22Rv1 (cell line): Measurements from ENCODE around the gene SMPD4.
A peak's percentile ranks its signal among the peaks of the same experiment; 100 is the strongest.
"Not testable (repeated sequence)": the region's sequence is repeated elsewhere in the genome, so short reads cannot be mapped to it uniquely, and the experiment has no call there.

Experiments used
- H3K27ac ChIP-seq: fragments of 450-650 bp; 2 replicates; pipeline ENCODE4 v1.5.1; 2017
- ZFX ChIP-seq: fragments of 450-650 bp; IDR thresholded peaks from 2 replicates; pipeline ENCODE4 v1.6.1; 2017; ENCODE audit warnings: antibody characterized with exemption, borderline replicate concordance
- TF ChIP-seq, protein P1 (sequence below): fragments of 450-650 bp; IDR thresholded peaks from 2 replicates; pipeline ENCODE4 v1.5.1; 2017; ENCODE audit warnings: mild to moderate bottlenecking

Gene SMPD4

DNA sequence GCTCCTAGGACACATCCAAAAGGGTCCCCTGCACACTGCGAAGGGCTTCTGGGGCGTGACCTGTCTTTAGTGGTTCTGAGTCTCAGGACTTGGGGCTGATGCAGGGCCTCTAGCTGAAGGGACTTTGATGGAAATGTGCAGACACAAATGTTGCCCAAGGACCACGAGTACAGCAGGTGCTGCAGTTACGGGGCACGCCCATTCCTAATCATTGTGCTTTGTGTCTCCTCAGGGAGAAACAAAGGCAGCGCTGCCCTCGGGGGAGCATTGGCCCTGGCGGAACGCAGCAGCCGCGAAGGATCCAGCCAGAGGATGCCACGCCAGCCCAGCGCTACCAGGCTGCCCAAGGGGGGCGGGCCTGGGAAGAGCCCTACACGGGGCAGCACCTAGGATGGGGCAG is 8.8 kb upstream of the SMPD4 start:
- TF ChIP-seq, protein P1, sequence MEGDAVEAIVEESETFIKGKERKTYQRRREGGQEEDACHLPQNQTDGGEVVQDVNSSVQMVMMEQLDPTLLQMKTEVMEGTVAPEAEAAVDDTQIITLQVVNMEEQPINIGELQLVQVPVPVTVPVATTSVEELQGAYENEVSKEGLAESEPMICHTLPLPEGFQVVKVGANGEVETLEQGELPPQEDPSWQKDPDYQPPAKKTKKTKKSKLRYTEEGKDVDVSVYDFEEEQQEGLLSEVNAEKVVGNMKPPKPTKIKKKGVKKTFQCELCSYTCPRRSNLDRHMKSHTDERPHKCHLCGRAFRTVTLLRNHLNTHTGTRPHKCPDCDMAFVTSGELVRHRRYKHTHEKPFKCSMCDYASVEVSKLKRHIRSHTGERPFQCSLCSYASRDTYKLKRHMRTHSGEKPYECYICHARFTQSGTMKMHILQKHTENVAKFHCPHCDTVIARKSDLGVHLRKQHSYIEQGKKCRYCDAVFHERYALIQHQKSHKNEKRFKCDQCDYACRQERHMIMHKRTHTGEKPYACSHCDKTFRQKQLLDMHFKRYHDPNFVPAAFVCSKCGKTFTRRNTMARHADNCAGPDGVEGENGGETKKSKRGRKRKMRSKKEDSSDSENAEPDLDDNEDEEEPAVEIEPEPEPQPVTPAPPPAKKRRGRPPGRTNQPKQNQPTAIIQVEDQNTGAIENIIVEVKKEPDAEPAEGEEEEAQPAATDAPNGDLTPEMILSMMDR, result no peak
- TF ChIP-seq ZFX, result no peak
- H3K27ac ChIP-seq, result no peak overlapping the region

DNA sequence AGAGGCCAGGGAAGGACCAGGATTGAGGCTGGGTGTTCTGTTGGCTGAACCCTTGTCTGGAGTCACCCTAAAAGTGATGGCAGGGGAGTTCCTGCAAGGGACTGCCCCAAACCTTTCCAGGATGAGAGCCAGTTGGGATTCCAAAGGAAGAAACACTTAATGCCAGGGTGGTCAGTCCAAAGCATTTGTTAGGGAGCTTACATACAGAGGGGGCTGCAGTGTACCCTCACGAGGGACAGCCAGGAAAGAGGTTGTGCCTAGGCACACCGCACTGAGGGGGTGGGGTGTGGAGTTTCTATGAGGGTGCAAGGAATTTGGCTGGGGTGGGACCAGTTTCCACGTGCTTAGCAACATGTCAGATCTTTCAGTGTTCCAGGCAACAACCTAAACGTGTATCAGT is 7.6 kb upstream of the SMPD4 start:
- not testable (repeated sequence) for H3K27ac ChIP-seq

DNA sequence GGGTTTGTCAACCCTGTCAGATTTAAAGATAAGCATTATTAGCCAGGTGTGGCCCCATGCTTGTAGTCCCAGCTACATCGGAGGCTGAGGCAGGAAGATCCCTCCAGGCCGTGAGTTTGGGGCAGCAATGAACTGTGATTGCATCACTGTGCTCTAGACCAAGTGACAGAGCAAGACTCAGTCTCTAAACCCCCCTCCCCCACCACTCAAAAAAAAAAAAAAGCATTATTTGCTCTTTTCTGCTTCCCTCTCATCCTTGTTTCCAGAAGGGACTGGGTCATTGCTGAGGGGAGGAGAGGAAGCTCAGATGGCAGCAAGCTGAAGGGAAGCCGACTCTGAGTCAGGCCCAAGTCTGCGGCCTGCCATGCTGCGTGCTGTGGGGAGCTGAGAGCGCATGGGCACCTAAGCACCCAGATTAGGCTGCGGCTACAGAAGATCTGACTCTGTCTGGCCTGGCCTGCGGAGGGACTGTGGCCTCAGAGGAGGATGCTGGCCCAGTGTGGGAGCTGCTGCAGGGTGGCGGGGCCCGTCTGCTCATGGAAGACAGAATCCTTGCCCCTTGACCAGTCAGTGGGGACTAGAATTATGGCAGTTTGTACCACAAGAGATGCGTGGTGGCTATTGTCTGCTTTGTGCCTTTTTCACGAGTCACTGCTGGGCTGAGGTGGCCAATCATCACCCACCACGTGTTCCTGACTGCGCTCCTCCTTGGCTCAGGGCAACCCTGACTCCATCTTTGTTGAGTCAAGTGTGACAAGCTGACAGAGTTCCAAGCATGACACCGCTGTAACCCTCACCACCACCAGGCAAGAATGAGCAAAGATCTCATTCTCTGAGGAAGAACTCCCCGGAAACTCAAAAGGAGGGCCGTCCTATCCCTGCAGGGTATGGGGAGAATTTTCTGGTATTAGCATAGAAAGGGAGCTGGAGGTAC is 6.7 kb upstream of the SMPD4 start:
- H3K27ac ChIP-seq, result not testable (repeated sequence)

DNA sequence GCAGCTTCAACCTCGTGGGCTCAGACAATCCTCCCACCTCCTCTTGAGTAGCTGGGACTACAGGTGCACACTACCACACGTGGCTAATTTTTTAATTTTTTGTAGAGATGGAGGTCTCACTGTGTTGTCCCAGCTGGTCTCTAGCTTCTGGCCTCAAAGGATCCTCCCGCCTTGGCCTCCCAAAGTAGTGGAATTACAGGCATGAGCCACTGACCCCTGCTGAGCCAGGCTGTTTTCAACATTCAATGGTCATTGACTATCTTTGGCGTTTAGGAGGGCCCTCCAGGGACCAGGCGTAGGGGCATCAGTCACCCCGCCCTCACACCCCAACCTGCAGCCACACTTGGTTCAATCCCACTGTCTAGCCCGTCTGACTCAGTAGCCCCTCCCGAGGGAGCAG is 5.9 kb upstream of the SMPD4 start:
- H3K27ac ChIP-seq, result no peak overlapping the region
- TF ChIP-seq, protein P1, result no peak
- TF ChIP-seq ZFX, result no peak

DNA sequence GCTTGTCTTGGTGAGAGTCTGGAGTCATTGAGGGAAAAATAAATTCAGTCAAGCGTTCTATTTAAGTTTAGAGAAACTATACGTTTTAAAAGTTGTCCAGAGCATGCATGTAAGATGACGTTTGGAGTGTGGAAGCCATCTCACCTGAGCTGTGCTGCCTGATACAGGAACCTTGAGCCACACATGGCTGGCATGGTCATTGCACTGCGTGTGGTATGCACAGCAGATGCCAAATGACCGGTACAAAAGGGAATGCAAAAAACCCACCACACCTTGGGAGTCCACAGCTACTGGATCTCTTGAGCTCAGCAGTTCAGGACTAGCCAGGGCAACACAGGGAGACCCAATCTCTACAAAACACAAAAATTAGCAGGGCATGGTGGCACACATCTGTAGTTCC is 5.0 kb upstream of the SMPD4 start:
- H3K27ac ChIP-seq, result no peak overlapping the region
- TF ChIP-seq, protein P1, result no peak
- TF ChIP-seq ZFX, result no peak

DNA sequence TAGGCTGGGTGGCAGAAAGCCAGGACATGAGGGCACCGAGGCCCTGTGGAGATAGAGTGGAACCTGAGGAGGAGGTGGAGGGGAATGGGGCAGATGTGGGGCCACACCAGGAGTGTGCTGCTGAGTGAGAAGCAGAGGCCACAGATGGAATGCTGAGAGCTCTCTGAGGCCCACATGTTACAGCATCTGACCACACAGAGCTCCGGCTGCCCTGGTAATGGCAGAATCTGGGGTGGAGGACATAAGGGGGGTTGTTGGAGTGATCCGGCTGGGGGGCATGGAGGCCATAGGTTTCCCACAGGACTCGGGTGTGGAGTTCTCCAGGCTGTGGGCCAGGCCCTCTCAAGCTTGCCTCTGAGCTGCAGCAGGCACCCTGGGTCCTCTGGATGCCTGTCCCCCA is 4.5 kb upstream of the SMPD4 start:
- no peak for TF ChIP-seq ZFX
- TF ChIP-seq, protein P1, result no peak
- no peak overlapping the region for H3K27ac ChIP-seq

DNA sequence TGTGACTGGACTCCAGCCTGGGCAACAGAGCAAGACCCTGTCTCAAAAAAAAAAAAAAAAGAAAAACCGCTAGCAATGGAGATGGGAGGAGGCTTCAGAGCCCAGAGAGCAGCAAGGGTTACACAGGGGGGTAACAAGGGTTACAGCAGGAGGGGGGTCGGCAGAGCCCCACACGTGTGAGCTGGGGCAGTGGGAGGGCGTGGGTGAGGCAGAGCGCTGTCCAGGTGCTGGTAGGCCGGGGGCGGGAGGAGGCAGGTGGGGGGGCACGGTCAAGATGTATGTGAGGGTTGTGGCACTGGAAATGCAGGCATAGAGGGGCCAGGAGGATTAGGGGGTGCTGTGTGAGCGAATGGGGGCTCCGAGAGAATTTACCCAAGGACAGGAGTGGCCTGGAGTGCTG is 4.0 kb upstream of the SMPD4 start:
- H3K27ac ChIP-seq, result no peak overlapping the region
- TF ChIP-seq ZFX, result no peak
- TF ChIP-seq, protein P1, result no peak

DNA sequence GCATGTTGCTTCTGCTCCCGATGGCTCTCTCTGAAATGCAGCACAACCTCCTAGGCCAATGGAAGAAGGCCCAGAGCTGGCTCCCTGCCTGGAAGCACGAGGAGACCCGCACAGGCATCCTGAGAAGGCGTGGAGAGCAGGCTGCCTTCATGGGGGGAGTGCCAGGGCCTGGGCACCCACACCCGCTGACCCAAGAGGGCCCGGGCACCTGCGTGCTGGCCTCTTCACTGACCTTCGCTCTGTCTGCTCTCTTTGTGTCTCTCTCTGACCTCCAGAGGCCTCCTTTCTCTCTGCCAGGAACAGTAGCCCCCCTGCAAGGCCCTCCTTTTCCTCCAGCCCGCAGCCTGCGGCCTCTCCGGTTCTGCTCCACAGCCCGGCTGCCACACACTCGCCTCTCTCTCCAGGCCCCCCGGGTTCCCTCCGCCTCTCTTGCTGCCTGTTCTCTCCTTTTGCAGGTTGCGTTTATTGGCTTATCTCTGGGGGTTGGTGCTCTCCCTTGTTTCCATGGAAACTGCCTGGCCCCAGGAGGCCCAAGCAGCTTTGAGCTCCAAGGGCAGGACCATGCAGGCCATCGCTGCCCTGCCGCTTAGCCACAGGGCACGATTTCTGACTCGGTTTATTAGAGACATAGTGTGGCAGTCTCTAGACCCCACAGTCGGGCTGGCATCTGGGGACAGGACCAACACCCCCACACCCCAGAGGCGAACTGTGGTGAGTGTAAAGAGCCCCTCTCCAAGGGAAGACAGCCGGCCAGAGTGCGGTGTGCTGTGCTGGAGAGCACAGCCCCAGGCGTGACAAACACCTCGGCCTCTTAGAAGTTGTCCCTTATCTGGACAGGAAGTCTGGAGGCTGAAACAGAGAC is 2.3 kb upstream of the SMPD4 start:
- no peak for TF ChIP-seq ZFX
- TF ChIP-seq, protein P1, result no peak
- peak overlapping the region; percentile 69; the same call in 1 of the 2 replicates for H3K27ac ChIP-seq

DNA sequence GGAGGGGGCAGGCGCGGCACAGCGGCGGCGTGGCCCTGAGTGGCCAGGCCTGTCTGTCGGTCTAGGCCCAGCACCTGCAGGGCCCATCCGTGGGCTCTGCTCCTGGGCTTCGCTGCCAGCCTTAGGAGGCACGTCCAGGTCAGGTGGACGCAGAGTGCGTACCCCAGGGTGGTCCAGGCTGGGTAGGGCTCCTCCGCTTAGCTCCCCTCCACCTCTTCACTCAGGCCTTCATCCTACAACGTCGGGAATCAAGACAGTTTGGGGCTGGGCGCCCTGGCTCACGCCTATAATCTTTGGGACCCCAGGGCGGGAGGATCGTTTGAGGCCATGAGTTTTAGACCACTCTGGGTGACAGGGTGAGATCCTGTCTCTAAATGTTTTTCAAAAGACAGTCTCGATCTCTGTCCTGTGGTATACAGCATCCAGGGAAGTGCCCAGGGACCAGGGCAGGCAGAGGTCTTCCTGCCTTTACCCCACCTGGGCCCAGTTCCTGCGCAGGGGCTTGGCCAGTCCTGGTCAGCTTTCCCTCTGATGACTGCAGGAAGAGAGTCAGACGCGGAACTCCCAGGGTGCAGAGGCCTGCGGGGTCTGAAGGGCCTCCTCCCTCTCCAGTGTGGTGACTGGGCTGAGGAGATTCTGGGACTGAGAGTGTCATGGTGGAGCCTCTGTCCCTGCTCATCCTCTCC is 1.6 kb upstream of the SMPD4 start:
- peak overlapping the region; percentile 69 for H3K27ac ChIP-seq
